Naive thymus-derived CD4-positive, alpha-beta T cell (primary cell): ENCODE results near the gene PTGER2. TPM values are rescaled to one million over a fixed set of nuclear protein-coding genes. Genes with fewer than 3 reads are reported as not detected.

Experiments used
- ATAC-seq: fragments of 150-1000 bp; cut with Tn5 transposase; 2 replicates; pipeline ENCODE4 v1.10.0; 2021; ENCODE audit warnings: mild to moderate bottlenecking, moderate library complexity
- CTCF ChIA-PET: fragments of 350-600 bp; sonication (Branson Sonifier 250); formaldehyde crosslinking; loops from one replicate; lab custom pipeline; 2021; ENCODE audit warnings: antibody characterized with exemption; lab: Charles Lee
- POLR2A ChIA-PET: fragments of 350-600 bp; sonication (Branson Sonifier 250); formaldehyde crosslinking; loops from one replicate; lab custom pipeline; 2021; ENCODE audit warnings: antibody characterized with exemption, inconsistent platforms; lab: Charles Lee
- DNase-seq, 9 donors: peaks; one replicate each; pipeline versions ENCODE4 v3.0.0 to v3.0.0-alpha.2; 2020 to 2022; ENCODE audit warnings: mixed read lengths in 1 of 9
- H3K27ac ChIP-seq: one replicate; pipeline ENCODE4 v1.7.0; 2013; ENCODE audit warnings: mild to moderate bottlenecking, low read depth, low read length, moderate library complexity
- H3K27me3 ChIP-seq, 2 donors: one replicate each; pipeline ENCODE4 v1.7.0; 2013; ENCODE audit warnings: low read length in 2 of 2, mild to moderate bottlenecking in 2 of 2, moderate library complexity in 2 of 2; ENCODE audit not compliant: control insufficient read depth in 2 of 2, insufficient read depth in 2 of 2
- H3K36me3 ChIP-seq, 3 experiments: 1 replicate in 2 of 3; 2 replicates in 1 of 3; pipeline ENCODE4 v1.7.0; 2013; ENCODE audit warnings: low read length in 3 of 3, mild to moderate bottlenecking in 3 of 3, moderate library complexity in 1 of 3; ENCODE audit not compliant: insufficient read depth in 3 of 3, control insufficient read depth in 2 of 3
- H3K4me1 ChIP-seq, 2 donors: one replicate each; pipeline ENCODE4 v1.7.0; 2013; ENCODE audit warnings: low read length in 2 of 2, mild to moderate bottlenecking in 2 of 2, moderate library complexity in 1 of 2; ENCODE audit not compliant: control insufficient read depth in 2 of 2, insufficient read depth in 2 of 2
- H3K4me3 ChIP-seq: 2 replicates; pipeline ENCODE4 v1.7.0; 2013; ENCODE audit warnings: mild to moderate bottlenecking, low read length
- H3K9me3 ChIP-seq, 3 experiments: 1 replicate in 2 of 3; 2 replicates in 1 of 3; pipeline ENCODE4 v1.7.0; 2013; ENCODE audit warnings: low read length in 3 of 3; ENCODE audit not compliant: control insufficient read depth in 2 of 3
- H3K27ac Mint-ChIP-seq, 9 donors: one replicate each; pipeline ENCODE4 v1.8.0; 2020 to 2022; ENCODE audit warnings: mixed read lengths in 9 of 9, mild to moderate bottlenecking in 8 of 9, moderate library complexity in 5 of 9, inconsistent platforms in 2 of 9
- H3K27me3 Mint-ChIP-seq, 5 donors: one replicate each; pipeline ENCODE4 v1.8.0; 2021 to 2022; ENCODE audit warnings: mixed read lengths in 5 of 5, mild to moderate bottlenecking in 1 of 5
- H3K36me3 Mint-ChIP-seq, 5 donors: one replicate each; pipeline ENCODE4 v1.8.0; 2020 to 2022; ENCODE audit warnings: mixed read lengths in 5 of 5, mild to moderate bottlenecking in 3 of 5, inconsistent platforms in 1 of 5
- H3K4me1 Mint-ChIP-seq, 7 donors: one replicate each; pipeline ENCODE4 v1.8.0; 2020 to 2022; ENCODE audit warnings: mixed read lengths in 7 of 7, mild to moderate bottlenecking in 3 of 7, inconsistent platforms in 1 of 7
- H3K4me3 Mint-ChIP-seq, 10 donors: one replicate each; pipeline ENCODE4 v1.8.0; 2020 to 2022; ENCODE audit warnings: mild to moderate bottlenecking in 10 of 10, mixed read lengths in 10 of 10, moderate library complexity in 6 of 10, inconsistent platforms in 2 of 10
- H3K9me3 Mint-ChIP-seq, 11 donors: one replicate each; pipeline ENCODE4 v1.8.0; 2020 to 2022; ENCODE audit warnings: mixed read lengths in 11 of 11, mild to moderate bottlenecking in 4 of 11, inconsistent platforms in 1 of 11, moderate library complexity in 1 of 11
- intact Hi-C, 2 donors: fragments of 100-400 bp; cut with micrococcal nuclease; formaldehyde crosslinking; loops; one replicate each; pipeline ENCODE4 v1.15.1; 2023
- polyA plus RNA-seq, 2 donors: library from polyadenylated mRNA; unstranded; fragments of 300-500 nt; fragmentation: Illumina TruSeq; gene quantifications; one replicate each; pipeline ENCODE4 v1.2.3, GENCODE V29; 2021
- total RNA-seq, 6 experiments: library from RNA in 5 of 6; stranded (reverse) in 5 of 6; gene quantifications; 1 replicate in 5 of 6; 2 replicates in 1 of 6; pipeline ENCODE4 v1.2.3 and lab custom pipeline; 2021 to 2026

The PTGER2 gene
- total and polyA plus RNA-seq, 7 experiments from 2014 or later = 1.7 to 162 (median 23.4) TPM

DNA sequence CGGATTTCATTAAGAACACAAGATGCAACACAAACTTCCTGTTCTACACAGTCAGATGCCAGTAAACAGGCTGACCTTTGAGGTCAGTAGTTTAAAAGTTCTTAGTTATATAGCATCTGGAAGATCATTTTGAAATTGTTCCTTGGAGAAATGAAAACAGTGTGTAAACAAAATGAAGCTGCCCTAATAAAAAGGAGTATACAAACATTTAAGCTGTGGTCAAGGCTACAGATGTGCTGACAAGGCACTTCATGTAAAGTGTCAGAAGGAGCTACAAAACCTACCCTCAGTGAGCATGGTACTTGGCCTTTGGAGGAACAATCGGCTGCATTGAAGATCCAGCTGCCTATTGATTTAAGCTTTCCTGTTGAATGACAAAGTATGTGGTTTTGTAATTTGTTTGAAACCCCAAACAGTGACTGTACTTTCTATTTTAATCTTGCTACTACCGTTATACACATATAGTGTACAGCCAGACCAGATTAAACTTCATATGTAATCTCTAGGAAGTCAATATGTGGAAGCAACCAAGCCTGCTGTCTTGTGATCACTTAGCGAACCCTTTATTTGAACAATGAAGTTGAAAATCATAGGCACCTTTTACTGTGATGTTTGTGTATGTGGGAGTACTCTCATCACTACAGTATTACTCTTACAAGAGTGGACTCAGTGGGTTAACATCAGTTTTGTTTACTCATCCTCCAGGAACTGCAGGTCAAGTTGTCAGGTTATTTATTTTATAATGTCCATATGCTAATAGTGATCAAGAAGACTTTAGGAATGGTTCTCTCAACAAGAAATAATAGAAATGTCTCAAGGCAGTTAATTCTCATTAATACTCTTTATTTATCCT lies 13.5 kb downstream of the PTGER2 start:
- no peaks in the 10 kb centered on the region for H3K9me3 ChIP-seq
- ATAC-seq (peak; percentile 60), DNase-seq (no peak)
- H3K36me3 ChIP-seq = no peaks in the 10 kb centered on the region
- H3K27ac ChIP-seq = no peak overlapping the region
- peaks cover 0 to 2% (median 0%) of the 10 kb centered on the region in 5 donors for H3K27me3 Mint-ChIP-seq
- peaks cover 0 to 52% of the 10 kb centered on the region in 2 donors for H3K4me1 ChIP-seq
- no peak overlapping the region for H3K4me3 ChIP-seq
- POLR2A ChIA-PET = interaction anchor here (0.9 kb wide), 1 partner anchor 13 kb away, joined by 5 read pairs; the partner anchor contains the start of gene PTGER2
- CTCF ChIA-PET = no interaction called here
- intact Hi-C loops = no loop called here
- peaks cover 3 to 78% (median 19%) of the 10 kb centered on the region in 5 donors for H3K36me3 Mint-ChIP-seq
- peaks cover 0 to 15% (median 7%) of the 10 kb centered on the region in 11 donors for H3K9me3 Mint-ChIP-seq
- H3K27me3 ChIP-seq = no peaks in the 10 kb centered on the region
- H3K4me3 Mint-ChIP-seq = peak overlapping the region in 2 of 10 donors; percentile 3 to 75
- peaks cover 9 to 82% (median 20%) of the 10 kb centered on the region in 7 donors for H3K4me1 Mint-ChIP-seq
- peak overlapping the region in 4 of 9 donors; percentile 34 to 55 (median 41) for H3K27ac Mint-ChIP-seq

DNA sequence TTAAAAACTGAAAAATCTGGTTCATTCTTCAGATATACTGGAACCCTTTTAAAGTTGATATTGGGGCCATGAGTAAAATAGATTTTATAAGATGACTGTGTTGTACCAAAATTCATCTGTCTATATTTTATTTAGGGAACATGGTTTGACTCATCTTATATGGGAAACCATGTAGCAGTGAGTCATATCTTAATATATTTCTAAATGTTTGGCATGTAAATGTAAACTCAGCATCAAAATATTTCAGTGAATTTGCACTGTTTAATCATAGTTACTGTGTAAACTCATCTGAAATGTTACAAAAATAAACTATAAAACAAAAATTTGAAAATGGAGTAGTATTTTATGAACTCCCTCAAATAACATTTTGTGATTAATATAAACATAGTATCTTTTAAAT lies 14.2 kb downstream of the PTGER2 start:
- Mint-ChIP-seq H3K4me3 (no peak overlapping the region), H3K4me1 (peaks cover 9 to 77% (median 20%) of the 10 kb centered on the region in 7 donors), H3K27me3 (peaks cover 0 to 2% (median 0%) of the 10 kb centered on the region in 5 donors), H3K36me3 (peaks cover 2 to 78% (median 14%) of the 10 kb centered on the region in 5 donors), H3K27ac (no peak overlapping the region), H3K9me3 (peaks cover 0 to 8% (median 3%) of the 10 kb centered on the region in 11 donors)
- ChIA-PET POLR2A (no interaction called here), CTCF (no interaction called here)
- ATAC-seq (no peak), DNase-seq (no peak)
- Histone ChIP-seq H3K27ac (no peak overlapping the region), H3K27me3 (no peaks in the 10 kb centered on the region), H3K4me1 (peaks cover 0 to 50% of the 10 kb centered on the region in 2 donors), H3K36me3 (no peaks in the 10 kb centered on the region), H3K9me3 (no peaks in the 10 kb centered on the region), H3K4me3 (no peak overlapping the region)
- intact Hi-C loops = no loop called here

DNA sequence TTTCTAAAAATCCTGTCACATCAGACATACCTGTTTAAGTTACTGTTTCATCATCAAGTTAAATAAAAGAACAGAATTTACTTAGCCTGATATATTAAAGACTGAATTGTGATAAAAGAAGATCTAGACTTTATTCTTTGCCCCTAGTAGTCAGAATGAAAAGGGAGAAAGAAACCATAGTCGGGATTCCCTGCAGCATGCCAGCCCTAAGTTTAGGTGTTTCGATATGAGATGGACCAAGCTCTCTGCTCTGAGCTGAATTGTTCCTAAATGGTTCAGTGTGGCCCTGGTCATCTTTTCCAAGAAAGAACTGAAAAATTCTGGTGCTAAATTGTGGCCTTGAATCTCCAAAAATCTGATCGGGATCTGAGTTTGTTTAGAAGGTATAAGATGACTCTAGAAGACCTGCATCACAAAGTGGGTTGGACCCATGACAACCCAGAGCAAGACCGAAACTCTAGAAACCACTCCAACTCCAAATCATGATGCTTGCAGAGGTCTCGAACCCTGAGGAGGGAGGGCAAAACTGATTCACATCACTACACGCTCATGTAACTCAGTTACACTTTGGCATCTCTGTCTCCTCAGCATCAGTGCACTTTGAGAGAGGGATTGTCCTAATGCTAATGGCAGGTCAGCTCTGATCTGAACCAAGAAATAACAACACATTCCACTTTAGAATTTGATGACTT lies 15.7 kb downstream of the PTGER2 start:
- H3K4me3 Mint-ChIP-seq = peak overlapping the region in 1 of 10 donors; percentile 9
- Histone ChIP-seq H3K4me3 (no peak overlapping the region), H3K36me3 (no peaks in the 10 kb centered on the region), H3K27ac (no peak overlapping the region), H3K4me1 (peaks cover 0 to 42% of the 10 kb centered on the region in 2 donors), H3K27me3 (no peaks in the 10 kb centered on the region), H3K9me3 (no peaks in the 10 kb centered on the region)
- H3K27ac Mint-ChIP-seq = peak overlapping the region in 1 of 9 donors; percentile 36
- H3K27me3 Mint-ChIP-seq = peaks cover 0 to 2% (median 0%) of the 10 kb centered on the region in 5 donors
- POLR2A ChIA-PET = no interaction called here
- DNase-seq (no peak), ATAC-seq (no peak)
- CTCF ChIA-PET = no interaction called here
- H3K36me3 Mint-ChIP-seq = peaks cover 0 to 77% (median 6%) of the 10 kb centered on the region in 5 donors
- H3K4me1 Mint-ChIP-seq = peaks cover 10 to 74% (median 20%) of the 10 kb centered on the region in 7 donors
- peaks cover 0 to 5% (median 0%) of the 10 kb centered on the region in 11 donors for H3K9me3 Mint-ChIP-seq
- intact Hi-C loops = no loop called here

DNA sequence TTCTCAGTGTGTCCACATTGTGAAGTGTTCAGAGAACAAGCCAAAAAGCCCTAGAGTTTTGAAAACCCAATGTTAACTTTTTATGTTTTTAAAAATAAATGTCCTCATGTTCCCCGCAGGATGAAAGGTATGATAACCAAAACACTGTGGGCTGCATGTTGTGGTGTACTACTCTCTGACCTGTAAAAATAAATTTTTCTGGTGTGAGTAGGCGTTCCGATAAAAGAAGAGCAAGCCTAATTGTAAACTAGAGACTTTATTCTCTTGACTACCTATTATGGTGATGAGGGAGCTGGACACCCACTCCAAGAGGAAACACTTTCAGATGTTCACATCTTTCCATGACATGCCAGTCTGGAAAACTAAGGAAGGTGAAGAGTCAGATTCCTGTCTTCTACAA lies 18.2 kb downstream of the PTGER2 start:
- H3K4me3 ChIP-seq = no peak overlapping the region
- peaks cover 0 to 5% (median 0%) of the 10 kb centered on the region in 11 donors for H3K9me3 Mint-ChIP-seq
- peaks cover 0 to 21% of the 10 kb centered on the region in 2 donors for H3K4me1 ChIP-seq
- intact Hi-C loops = no loop called here
- ChIA-PET POLR2A (no interaction called here), CTCF (no interaction called here)
- no peaks in the 10 kb centered on the region for H3K9me3 ChIP-seq
- no peak overlapping the region for H3K27ac ChIP-seq
- H3K27ac Mint-ChIP-seq = no peak overlapping the region
- no peak overlapping the region for H3K4me3 Mint-ChIP-seq
- no peaks in the 10 kb centered on the region for H3K27me3 ChIP-seq
- DNase-seq (no peak), ATAC-seq (no peak)
- H3K36me3 Mint-ChIP-seq = peaks cover 0 to 67% (median 6%) of the 10 kb centered on the region in 5 donors
- peaks cover 0 to 68% (median 6%) of the 10 kb centered on the region in 7 donors for H3K4me1 Mint-ChIP-seq
- H3K27me3 Mint-ChIP-seq = peaks cover 0 to 2% (median 0%) of the 10 kb centered on the region in 5 donors
- no peaks in the 10 kb centered on the region for H3K36me3 ChIP-seq

DNA sequence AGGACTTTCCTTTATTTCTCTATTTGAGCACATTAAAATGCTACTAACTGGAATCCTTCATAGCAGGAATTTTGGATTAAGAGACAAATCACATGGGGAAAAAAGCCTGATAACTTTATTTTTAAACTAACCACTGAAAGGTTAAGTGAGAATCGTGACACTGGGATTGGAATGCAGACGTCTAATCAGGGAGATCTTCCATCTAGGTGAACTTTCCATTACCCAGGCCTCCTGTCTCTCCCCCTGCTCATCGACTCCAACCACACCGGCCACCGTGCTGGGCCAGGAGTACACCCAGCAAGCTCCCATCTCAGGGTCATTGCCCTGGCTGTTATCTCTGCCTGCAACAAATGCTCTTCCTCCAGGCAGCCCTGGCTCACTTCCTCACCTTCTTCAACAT lies 19.0 kb downstream of the PTGER2 start:
- ChIA-PET POLR2A (interaction anchor here (0.6 kb wide), 1 partner anchor 325 kb away, joined by 3 read pairs; no protein-coding TSS in a partner anchor), CTCF (no interaction called here)
- Histone ChIP-seq H3K27ac (no peak overlapping the region), H3K9me3 (no peaks in the 10 kb centered on the region), H3K36me3 (no peaks in the 10 kb centered on the region), H3K4me3 (no peak overlapping the region), H3K4me1 (peaks cover 0 to 13% of the 10 kb centered on the region in 2 donors), H3K27me3 (no peaks in the 10 kb centered on the region)
- ATAC-seq (no peak), DNase-seq (no peak)
- intact Hi-C loops = no loop called here
- H3K36me3 Mint-ChIP-seq = peaks cover 0 to 58% (median 4%) of the 10 kb centered on the region in 5 donors
- no peaks in the 10 kb centered on the region for H3K27me3 Mint-ChIP-seq
- H3K4me3 Mint-ChIP-seq = no peak overlapping the region
- H3K4me1 Mint-ChIP-seq = peaks cover 0 to 66% (median 6%) of the 10 kb centered on the region in 7 donors
- H3K27ac Mint-ChIP-seq = peak overlapping the region in 2 of 9 donors; percentile 4 to 18
- peaks cover 0 to 5% (median 0%) of the 10 kb centered on the region in 11 donors for H3K9me3 Mint-ChIP-seq

DNA sequence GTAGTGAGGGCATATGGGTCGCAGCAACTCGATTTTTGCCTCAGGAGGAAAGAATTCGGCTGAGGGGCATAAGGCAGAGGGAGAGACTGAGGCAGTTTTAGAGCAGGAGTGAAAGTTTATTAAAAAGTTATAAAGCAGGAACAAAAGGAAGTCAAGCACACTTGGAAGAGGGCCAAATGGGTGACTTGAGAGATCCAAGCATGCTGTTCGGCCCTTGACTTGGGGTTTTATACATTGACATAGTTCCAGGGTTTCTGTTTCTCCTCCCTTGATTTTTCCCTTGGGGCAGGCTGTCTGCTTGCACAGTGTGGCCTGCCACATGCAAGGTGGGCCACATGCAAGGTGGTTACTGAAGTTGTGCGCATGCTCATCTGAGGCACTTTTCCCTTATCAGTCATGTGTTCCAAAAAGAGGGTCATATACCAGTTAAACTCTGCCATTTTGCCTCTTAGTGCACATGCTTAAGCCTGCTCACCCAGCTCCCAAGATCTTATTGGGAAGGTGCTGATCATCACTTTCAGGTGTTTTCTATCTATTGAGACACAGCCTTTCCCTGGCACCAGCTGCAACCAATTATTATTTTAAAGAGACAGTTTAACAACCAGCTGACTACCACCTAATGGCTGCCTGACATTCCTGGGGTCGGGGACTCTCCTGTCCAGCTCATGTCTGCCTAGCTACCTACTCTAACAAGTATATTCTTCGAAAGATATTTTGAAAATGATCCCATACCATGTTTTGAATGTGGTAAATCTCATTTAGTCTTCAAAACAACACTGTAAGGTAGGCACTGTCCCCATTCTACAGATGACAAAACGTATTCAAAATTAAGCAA lies 19.9 kb downstream of the PTGER2 start:
- H3K36me3 ChIP-seq = no peaks in the 10 kb centered on the region
- Mint-ChIP-seq H3K4me1 (peaks cover 0 to 68% (median 6%) of the 10 kb centered on the region in 7 donors), H3K27me3 (no peaks in the 10 kb centered on the region), H3K4me3 (no peak overlapping the region), H3K9me3 (peaks cover 0 to 5% (median 0%) of the 10 kb centered on the region in 11 donors), H3K36me3 (peaks cover 0 to 57% (median 4%) of the 10 kb centered on the region in 5 donors), H3K27ac (peak overlapping the region in 1 of 9 donors; percentile 4)
- H3K4me1 ChIP-seq = peaks cover 0 to 9% of the 10 kb centered on the region in 2 donors
- H3K27ac ChIP-seq = no peak overlapping the region
- H3K4me3 ChIP-seq = no peak overlapping the region
- no peaks in the 10 kb centered on the region for H3K9me3 ChIP-seq
- ATAC-seq (no peak), DNase-seq (no peak)
- intact Hi-C loops = no loop called here
- no peaks in the 10 kb centered on the region for H3K27me3 ChIP-seq
- POLR2A ChIA-PET = no interaction called here
- CTCF ChIA-PET = no interaction called here
